ENCODE data around the gene FRY. TPM values are rescaled to one million over a fixed set of nuclear protein-coding genes. Genes with fewer than 3 reads are reported as not detected.

Gene FRY
- total RNA-seq, 1 experiment from 2014 or later, result 5.3 TPM

DNA sequence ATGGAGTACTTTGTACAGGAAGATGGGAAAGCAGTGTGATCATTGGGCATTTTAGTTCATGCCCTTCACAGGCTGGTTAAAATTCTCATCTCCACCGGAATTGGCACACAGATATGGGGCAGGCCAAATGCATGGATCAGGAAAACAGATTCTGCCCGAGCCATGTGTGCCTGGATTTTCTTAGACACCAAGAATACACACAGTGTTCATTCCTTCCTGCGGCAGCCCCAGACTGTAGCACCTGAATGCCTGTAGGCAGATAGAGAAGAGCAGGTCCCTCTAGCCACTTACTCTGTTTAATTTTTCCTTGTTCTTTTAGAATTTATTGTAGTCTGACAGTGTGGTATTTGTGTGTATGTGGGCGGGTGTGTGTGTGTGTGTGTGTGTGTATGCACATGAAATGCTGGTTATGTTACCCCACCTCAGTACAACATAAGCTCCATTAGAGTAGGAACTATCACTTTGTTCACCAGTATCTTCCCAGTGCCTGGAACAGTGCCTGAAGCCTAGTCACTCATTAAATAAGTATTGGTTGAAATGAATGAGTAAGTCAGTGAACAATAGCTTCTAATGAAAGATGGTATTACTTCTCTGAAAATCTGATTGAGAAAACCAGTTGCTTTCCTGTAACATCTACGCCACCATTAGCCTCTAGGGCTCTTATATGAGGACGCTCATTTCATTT, 41.7 kb downstream of the FRY start (continued):
- TF ChIP-seq, protein P1, sequence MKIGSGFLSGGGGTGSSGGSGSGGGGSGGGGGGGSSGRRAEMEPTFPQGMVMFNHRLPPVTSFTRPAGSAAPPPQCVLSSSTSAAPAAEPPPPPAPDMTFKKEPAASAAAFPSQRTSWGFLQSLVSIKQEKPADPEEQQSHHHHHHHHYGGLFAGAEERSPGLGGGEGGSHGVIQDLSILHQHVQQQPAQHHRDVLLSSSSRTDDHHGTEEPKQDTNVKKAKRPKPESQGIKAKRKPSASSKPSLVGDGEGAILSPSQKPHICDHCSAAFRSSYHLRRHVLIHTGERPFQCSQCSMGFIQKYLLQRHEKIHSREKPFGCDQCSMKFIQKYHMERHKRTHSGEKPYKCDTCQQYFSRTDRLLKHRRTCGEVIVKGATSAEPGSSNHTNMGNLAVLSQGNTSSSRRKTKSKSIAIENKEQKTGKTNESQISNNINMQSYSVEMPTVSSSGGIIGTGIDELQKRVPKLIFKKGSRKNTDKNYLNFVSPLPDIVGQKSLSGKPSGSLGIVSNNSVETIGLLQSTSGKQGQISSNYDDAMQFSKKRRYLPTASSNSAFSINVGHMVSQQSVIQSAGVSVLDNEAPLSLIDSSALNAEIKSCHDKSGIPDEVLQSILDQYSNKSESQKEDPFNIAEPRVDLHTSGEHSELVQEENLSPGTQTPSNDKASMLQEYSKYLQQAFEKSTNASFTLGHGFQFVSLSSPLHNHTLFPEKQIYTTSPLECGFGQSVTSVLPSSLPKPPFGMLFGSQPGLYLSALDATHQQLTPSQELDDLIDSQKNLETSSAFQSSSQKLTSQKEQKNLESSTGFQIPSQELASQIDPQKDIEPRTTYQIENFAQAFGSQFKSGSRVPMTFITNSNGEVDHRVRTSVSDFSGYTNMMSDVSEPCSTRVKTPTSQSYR (CRISPR knock-in tag; IDR thresholded peaks at IDR 0.05), result no peak
- TF ChIP-seq SMAD3 (CRISPR knock-in tag; IDR thresholded peaks at IDR 0.05; ENCODE audit: borderline replicate concordance) (no peak), FOXP1 (CRISPR knock-in tag; IDR thresholded peaks at IDR 0.05; ENCODE audit: borderline replicate concordance) (no peak), MXD4 (CRISPR knock-in tag; IDR thresholded peaks at IDR 0.05; ENCODE audit: borderline replicate concordance) (no peak), JAZF1 (CRISPR knock-in tag; IDR thresholded peaks at IDR 0.05) (no peak), ZNF219 (CRISPR knock-in tag; IDR thresholded peaks at IDR 0.05; ENCODE audit: borderline replicate concordance) (no peak), ZBTB21 (CRISPR knock-in tag; IDR thresholded peaks at IDR 0.05; ENCODE audit: borderline replicate concordance) (no peak), NFATC4 (CRISPR knock-in tag; IDR thresholded peaks at IDR 0.05) (no peak), SP1 (CRISPR knock-in tag; conservative IDR thresholded peaks at IDR 0.05) (no peak)
- TF ChIP-seq, protein P2, sequence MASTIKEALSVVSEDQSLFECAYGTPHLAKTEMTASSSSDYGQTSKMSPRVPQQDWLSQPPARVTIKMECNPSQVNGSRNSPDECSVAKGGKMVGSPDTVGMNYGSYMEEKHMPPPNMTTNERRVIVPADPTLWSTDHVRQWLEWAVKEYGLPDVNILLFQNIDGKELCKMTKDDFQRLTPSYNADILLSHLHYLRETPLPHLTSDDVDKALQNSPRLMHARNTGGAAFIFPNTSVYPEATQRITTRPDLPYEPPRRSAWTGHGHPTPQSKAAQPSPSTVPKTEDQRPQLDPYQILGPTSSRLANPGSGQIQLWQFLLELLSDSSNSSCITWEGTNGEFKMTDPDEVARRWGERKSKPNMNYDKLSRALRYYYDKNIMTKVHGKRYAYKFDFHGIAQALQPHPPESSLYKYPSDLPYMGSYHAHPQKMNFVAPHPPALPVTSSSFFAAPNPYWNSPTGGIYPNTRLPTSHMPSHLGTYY (CRISPR knock-in tag; IDR thresholded peaks at IDR 0.05), result no peak
- TF ChIP-seq, protein P3, sequence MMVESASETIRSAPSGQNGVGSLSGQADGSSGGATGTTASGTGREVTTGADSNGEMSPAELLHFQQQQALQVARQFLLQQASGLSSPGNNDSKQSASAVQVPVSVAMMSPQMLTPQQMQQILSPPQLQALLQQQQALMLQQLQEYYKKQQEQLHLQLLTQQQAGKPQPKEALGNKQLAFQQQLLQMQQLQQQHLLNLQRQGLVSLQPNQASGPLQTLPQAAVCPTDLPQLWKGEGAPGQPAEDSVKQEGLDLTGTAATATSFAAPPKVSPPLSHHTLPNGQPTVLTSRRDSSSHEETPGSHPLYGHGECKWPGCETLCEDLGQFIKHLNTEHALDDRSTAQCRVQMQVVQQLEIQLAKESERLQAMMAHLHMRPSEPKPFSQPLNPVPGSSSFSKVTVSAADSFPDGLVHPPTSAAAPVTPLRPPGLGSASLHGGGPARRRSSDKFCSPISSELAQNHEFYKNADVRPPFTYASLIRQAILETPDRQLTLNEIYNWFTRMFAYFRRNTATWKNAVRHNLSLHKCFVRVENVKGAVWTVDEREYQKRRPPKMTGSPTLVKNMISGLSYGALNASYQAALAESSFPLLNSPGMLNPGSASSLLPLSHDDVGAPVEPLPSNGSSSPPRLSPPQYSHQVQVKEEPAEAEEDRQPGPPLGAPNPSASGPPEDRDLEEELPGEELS (CRISPR knock-in tag; IDR thresholded peaks at IDR 0.05), result no peak
- TF ChIP-seq, protein P4, sequence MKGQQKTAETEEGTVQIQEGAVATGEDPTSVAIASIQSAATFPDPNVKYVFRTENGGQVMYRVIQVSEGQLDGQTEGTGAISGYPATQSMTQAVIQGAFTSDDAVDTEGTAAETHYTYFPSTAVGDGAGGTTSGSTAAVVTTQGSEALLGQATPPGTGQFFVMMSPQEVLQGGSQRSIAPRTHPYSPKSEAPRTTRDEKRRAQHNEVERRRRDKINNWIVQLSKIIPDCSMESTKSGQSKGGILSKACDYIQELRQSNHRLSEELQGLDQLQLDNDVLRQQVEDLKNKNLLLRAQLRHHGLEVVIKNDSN (CRISPR knock-in tag; IDR thresholded peaks at IDR 0.05), result no peak
- TF ChIP-seq, protein P5, sequence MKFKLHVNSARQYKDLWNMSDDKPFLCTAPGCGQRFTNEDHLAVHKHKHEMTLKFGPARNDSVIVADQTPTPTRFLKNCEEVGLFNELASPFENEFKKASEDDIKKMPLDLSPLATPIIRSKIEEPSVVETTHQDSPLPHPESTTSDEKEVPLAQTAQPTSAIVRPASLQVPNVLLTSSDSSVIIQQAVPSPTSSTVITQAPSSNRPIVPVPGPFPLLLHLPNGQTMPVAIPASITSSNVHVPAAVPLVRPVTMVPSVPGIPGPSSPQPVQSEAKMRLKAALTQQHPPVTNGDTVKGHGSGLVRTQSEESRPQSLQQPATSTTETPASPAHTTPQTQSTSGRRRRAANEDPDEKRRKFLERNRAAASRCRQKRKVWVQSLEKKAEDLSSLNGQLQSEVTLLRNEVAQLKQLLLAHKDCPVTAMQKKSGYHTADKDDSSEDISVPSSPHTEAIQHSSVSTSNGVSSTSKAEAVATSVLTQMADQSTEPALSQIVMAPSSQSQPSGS (CRISPR knock-in tag; IDR thresholded peaks at IDR 0.05; ENCODE audit: borderline replicate concordance, low read depth), result no peak

DNA sequence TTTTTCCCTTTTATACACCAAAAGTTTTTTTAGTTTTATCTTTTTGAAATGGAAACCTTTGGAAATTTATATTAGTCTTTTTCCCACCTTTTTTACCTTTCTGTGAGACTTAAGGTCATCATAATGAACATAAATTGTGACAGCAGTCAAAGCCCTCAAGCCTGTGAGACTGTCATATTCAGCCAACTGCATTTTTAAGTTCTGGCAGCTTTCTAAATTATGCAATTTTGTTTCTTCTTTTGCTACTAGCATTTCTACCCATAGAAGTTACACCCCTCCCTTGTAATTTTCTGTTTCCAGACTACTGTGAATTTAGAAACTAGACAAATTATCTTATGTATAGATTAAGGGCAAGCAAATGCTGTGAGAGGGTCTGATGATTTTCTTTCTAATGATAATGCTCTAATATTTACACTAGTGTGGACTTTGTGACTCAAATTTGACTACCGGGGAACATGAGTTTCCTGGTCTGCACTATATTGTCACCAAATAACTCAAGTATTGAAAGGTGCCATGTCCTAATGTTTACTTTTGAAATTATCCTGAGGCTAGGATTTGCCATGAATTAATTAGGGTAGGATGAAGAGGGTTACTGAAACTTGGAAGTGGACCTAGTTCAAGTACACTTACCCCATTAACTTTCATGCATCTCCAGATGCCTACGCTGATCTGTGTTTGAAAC, 43.7 kb downstream of the FRY start:
- H3K4me3 Mint-ChIP-seq, result no peak overlapping the region
- H3K27me3 Mint-ChIP-seq (ENCODE audit: low read depth), result no peaks in the 10 kb centered on the region
- peaks cover under 1% of the 10 kb centered on the region for H3K36me3 Mint-ChIP-seq
- ATAC-seq (no peak), DNase-seq (ENCODE audit: low spot score) (no peak)
- peaks cover 35% of the 10 kb centered on the region for H3K4me1 Mint-ChIP-seq
- H3K27ac Mint-ChIP-seq, result no peak overlapping the region
- ChIA-PET POLR2A (no interaction called here), CTCF (no interaction called here)
- TF ChIP-seq SOX15 (CRISPR knock-in tag; IDR thresholded peaks at IDR 0.05), result no peak
- no peak for TF ChIP-seq ZNF396 (CRISPR knock-in tag; IDR thresholded peaks at IDR 0.05; ENCODE audit: borderline replicate concordance)
- no peak for TF ChIP-seq GTF2I (CRISPR knock-in tag; conservative IDR thresholded peaks at IDR 0.05)
- no peak for TF ChIP-seq ZNF317 (CRISPR knock-in tag; IDR thresholded peaks at IDR 0.05; ENCODE audit: borderline replicate concordance, low read depth)
- TF ChIP-seq, protein P3 (CRISPR knock-in tag; IDR thresholded peaks at IDR 0.05), result no peak
- TF ChIP-seq, protein P1 (CRISPR knock-in tag; IDR thresholded peaks at IDR 0.05), result no peak
- TF ChIP-seq ZNF232 (CRISPR knock-in tag; IDR thresholded peaks at IDR 0.05), result no peak
- TF ChIP-seq, protein P5 (CRISPR knock-in tag; IDR thresholded peaks at IDR 0.05; ENCODE audit: borderline replicate concordance, low read depth), result no peak
- H3K9me3 Mint-ChIP-seq, result peaks cover 8% of the 10 kb centered on the region

Measured in WTC11 (cell line).